COR-L47 (cell line): ENCODE results near the gene NAXE.
"Not testable (repeated sequence)": the region's sequence is repeated elsewhere in the genome, so short reads cannot be mapped to it uniquely, and the experiment has no call there.

ENCODE experiments used
- DNase-seq: peaks from one replicate; lab custom pipeline; 2025; lab: John Stamatoyannopoulos, UW

NAXE gene

GRCh38 chr1:156623946-156624813 lies 32.6 kb downstream of the NAXE start:
- DNase-seq: peak; percentile 61

- no peak for DNase-seq
Measured at GRCh38 chr1:156624814-156625435, 33.3 kb downstream of the NAXE start.

DNA sequence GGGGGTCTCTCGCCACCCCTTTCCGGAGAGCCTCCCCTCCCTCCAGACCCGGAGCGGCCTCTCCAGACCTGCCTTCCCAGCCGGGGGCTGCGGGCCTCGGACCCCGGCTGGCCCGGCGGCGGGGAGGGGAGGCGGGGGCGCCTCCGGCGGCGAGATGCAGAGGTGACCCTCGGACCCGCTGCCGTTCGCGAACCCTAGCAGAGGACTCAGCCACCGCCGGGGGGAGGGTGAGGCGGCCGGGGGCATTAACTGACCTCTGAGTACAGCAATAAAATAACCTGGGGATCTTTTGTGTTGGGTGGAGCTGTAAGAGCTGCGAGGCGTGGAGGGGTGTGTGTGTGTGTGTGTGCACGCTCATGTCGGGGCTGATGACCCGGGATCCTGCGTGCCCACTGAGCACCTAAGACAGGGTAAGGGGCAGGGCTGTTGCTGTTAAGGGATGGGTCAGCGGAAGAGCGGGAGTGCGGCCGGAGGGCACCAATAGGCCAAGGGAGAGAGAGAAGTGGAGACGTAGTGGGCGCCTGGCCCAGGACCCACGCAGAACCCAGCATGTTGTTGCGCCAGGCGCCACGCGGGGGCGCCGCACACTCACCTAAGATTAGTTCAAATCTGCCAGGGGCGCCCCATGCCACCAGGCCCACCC lies 34.0 kb downstream of the NAXE start:
- peak; percentile 30 for DNase-seq

GRCh38 chr1:156626079-156626438 lies 34.5 kb downstream of the NAXE start:
- DNase-seq: no peak

DNA sequence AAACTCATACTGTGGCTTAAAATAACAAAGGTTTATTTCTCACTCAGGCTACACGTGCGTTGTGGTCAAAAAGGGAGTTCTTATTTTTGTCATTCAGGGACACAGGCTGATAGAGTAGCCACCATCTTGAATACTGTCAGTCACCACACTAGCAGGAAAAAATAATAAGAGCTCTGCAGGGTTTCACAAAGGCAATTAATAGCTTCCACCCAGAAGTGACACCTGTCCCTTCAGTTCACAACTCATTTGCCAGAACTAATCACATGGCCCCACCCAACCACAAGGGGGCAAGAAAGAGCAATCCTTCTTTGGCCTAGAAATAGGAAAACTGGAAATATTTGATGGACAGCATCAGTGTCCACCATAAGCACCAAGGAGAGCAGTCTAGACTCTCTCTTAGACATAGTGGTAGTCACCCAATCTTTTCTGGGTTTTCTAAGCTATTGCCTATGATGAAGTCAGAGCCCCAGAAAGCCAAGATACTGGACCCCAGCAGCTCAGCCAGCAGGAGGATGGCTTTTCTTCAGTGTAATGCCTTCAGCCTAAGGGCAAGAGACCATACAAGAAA lies 35.8 kb downstream of the NAXE start:
- peak; percentile 33 for DNase-seq

- no peak for DNase-seq
Measured at GRCh38 chr1:156629823-156630449, 38.4 kb downstream of the NAXE start.

GRCh38 chr1:156631152-156631551 lies 39.6 kb downstream of the NAXE start:
- not testable (repeated sequence) for DNase-seq

DNA sequence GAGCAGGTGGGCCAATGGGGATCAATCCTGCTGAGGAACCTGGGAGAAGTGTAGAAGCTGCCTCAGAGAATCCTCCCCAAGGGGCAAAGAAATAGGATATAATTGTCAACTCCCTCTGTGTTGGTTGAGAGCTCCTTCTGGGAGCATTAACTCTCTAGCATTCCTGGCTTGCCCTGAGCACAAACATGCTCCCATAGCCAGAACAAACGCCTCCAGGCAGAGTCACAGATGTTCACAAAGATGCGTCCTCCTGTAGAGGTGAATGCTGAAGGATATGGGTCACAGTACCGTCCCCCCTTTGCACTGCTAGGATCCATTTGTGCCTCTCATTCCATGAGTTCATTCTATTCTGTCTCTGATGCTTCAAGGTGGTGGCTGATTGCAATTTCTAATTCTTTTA lies 40.8 kb downstream of the NAXE start:
- DNase-seq: no peak

DNA sequence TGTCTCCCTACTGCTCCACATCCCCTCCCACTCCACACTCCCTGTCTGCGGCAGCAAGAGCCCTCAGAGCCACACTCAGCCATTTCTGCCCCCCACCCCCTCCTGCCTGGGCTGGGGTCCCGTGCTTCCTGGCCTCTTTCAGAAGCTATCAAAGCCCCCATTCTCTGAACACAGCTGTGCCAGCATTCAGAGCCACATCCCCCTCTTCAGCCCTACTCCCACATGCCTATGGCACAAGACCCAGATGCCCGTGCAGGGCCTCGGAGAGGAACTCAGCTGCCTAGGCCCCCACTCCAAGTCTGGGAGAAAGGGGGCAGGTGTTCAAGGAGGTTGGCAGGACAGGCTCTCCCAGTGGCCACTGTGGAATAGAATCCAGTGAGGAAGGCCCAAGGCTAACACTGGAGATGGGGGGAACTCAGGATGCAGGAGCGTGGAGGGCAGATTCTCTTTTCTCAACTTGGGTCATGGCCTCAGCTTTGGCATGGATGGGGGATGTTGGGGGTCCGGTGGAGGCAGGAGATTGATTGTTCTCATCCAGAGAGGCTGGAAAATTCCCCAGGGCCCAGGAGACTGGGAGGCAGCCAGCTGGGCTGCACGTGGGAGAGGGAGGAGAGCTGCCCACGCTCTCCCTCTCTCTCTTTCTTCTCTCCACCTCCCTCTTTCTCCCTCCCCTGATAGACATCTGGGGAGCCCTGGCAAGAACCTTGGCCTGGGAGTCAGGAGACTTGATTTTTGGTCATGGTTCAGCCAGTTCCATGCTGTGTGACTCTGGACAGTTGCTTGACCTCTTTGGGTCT lies 46.8 kb downstream of the NAXE start:
- DNase-seq: no peak

DNA sequence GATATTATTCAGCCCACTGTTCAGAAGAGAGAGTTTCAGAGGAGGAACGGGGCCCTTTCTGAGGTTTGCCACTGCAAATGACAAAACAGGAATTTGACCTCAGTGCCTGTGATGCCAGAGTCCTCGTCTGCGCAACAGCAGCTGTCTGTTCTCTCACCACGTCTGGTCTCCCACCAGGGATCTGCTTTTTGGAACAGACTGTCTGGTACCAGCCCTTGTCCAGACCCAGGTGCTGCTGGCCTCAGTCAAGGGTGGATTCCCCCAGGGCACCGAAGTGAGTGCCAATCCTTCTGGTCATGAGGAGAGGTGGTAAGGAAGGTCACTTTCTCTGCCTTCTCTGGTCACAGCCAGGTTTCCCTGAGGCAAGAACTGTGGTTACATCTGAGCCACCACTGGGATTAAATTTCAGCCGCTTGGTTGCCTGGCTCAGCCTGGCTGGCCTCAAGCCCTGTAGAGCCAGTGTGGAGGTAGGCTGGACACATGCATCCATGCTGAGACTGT lies 48.1 kb downstream of the NAXE start:
- no peak for DNase-seq

- no peak for DNase-seq
Measured at GRCh38 chr1:156640842-156641706, 49.5 kb downstream of the NAXE start.

DNA sequence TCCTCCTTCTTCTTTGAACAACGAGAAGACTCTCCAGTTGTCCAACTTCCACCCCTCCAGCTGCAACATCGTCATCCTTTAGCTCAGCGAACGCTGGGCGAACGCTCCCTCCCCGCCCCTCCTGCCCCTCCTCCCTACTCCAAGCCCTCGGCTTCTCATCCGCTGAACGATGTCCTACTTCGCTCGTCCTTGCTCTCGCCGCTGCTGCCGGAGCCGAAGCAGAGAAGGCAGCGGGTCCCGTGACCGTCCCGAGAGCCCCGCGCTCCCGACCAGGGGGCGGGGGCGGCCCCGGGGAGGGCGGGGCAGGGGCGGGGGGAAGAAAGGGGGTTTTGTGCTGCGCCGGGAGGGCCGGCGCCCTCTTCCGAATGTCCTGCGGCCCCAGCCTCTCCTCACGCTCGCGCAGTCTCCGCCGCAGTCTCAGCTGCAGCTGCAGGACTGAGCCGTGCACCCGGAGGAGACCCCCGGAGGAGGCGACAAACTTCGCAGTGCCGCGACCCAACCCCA lies 50.2 kb downstream of the NAXE start, which contains the start of gene BCAN:
BCAN (plus strand) TSS at position 357 of the 504 bp plus-strand sequence. CDS start 3,938 bp downstream, outside the sequence.
- no peak for DNase-seq

GRCh38 chr1:156642265-156643048 lies 50.9 kb downstream of the NAXE start:
- DNase-seq: no peak

- DNase-seq: no peak
Measured at GRCh38 chr1:156643049-156643777, 51.6 kb downstream of the NAXE start.

GRCh38 chr1:156643778-156644092 lies 52.2 kb downstream of the NAXE start:
- DNase-seq: no peak
